Measurements from ENCODE around the gene KLF1. TPM values are rescaled to one million over a fixed set of nuclear protein-coding genes. Genes with fewer than 3 reads are reported as not detected.

The KLF1 gene
- polyA plus RNA-seq, 1 donor from 2014 or later, result not detected

- Histone ChIP-seq H3K4me2 (ENCODE audit: low read length) (no peak overlapping the region), H3K9me3 (ENCODE audit: low read length) (no peaks in the 10 kb centered on the region), H3K27me3 (ENCODE audit: insufficient read depth, low read depth, low read length) (no peaks in the 10 kb centered on the region), H3F3A (ENCODE audit: insufficient read depth, low read length, poor library complexity, severe bottlenecking) (no peaks in the 10 kb centered on the region), H2AFZ (ENCODE audit: low read depth, low read length) (no peak overlapping the region), H3K36me3 (ENCODE audit: insufficient read depth, low read length) (no peaks in the 10 kb centered on the region), H3K79me2 (replicated peaks; ENCODE audit: insufficient read depth, low read length) (no peaks in the 10 kb centered on the region), H3K27ac (ENCODE audit: low read length) (no peak overlapping the region), H4K20me1 (ENCODE audit: insufficient read depth) (no peaks in the 10 kb centered on the region), H3K9ac (ENCODE audit: low read length) (no peak overlapping the region), H3K9me2 (ENCODE audit: insufficient read depth, low read length) (no peaks in the 10 kb centered on the region), H3K4me3 (ENCODE audit: low read length) (no peak overlapping the region)
- TF ChIP-seq, protein P1, sequence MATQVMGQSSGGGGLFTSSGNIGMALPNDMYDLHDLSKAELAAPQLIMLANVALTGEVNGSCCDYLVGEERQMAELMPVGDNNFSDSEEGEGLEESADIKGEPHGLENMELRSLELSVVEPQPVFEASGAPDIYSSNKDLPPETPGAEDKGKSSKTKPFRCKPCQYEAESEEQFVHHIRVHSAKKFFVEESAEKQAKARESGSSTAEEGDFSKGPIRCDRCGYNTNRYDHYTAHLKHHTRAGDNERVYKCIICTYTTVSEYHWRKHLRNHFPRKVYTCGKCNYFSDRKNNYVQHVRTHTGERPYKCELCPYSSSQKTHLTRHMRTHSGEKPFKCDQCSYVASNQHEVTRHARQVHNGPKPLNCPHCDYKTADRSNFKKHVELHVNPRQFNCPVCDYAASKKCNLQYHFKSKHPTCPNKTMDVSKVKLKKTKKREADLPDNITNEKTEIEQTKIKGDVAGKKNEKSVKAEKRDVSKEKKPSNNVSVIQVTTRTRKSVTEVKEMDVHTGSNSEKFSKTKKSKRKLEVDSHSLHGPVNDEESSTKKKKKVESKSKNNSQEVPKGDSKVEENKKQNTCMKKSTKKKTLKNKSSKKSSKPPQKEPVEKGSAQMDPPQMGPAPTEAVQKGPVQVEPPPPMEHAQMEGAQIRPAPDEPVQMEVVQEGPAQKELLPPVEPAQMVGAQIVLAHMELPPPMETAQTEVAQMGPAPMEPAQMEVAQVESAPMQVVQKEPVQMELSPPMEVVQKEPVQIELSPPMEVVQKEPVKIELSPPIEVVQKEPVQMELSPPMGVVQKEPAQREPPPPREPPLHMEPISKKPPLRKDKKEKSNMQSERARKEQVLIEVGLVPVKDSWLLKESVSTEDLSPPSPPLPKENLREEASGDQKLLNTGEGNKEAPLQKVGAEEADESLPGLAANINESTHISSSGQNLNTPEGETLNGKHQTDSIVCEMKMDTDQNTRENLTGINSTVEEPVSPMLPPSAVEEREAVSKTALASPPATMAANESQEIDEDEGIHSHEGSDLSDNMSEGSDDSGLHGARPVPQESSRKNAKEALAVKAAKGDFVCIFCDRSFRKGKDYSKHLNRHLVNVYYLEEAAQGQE (IDR thresholded peaks at IDR 0.05; ENCODE audit: borderline replicate concordance), result no peak
- no peak for TF ChIP-seq SMC3 (conservative IDR thresholded peaks at IDR 0.05; ENCODE audit: poor library complexity)
- no peak for TF ChIP-seq CTCF (IDR thresholded peaks at IDR 0.05; ENCODE audit: poor library complexity, severe bottlenecking)
- no peak for TF ChIP-seq TAF1 (IDR thresholded peaks at IDR 0.05; ENCODE audit: low read depth)
- TF ChIP-seq RAD21 (conservative IDR thresholded peaks at IDR 0.05), result no peak
These were observed 9.5 kb upstream of the KLF1 start for GRCh38 chr19:12896460-12896859.

DNA sequence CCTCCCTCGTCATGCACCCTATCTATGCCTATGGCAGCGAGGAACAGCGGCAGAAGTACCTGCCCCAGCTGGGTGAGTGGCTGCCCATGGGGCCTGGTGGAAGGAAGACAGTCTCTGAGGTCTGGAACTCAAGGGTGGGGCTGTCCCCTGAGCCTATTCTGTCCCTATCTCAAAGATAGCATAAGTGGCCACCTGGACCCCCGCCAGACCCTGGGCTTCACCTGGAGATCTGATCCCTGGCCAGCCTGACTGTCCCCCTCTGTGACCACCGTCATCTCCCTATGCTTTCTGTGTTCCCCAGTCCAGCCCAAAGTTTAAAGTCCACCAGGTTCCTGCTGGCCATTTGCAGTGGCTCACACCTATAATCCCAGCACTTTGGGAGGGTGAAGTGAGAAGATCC is 6.6 kb upstream of the KLF1 start:
- Histone ChIP-seq H4K20me1 (ENCODE audit: insufficient read depth) (no peaks in the 10 kb centered on the region), H3K27ac (ENCODE audit: low read length) (no peak overlapping the region), H2AFZ (ENCODE audit: low read depth, low read length) (no peak overlapping the region), H3K4me2 (ENCODE audit: low read length) (no peak overlapping the region), H3K4me3 (ENCODE audit: low read length) (no peak overlapping the region), H3F3A (ENCODE audit: insufficient read depth, low read length, poor library complexity, severe bottlenecking) (no peaks in the 10 kb centered on the region), H3K27me3 (ENCODE audit: insufficient read depth, low read depth, low read length) (no peaks in the 10 kb centered on the region), H3K79me2 (replicated peaks; ENCODE audit: insufficient read depth, low read length) (no peaks in the 10 kb centered on the region), H3K36me3 (ENCODE audit: insufficient read depth, low read length) (no peaks in the 10 kb centered on the region), H3K9me3 (ENCODE audit: low read length) (no peaks in the 10 kb centered on the region), H3K9ac (ENCODE audit: low read length) (no peak overlapping the region), H3K9me2 (ENCODE audit: insufficient read depth, low read length) (no peaks in the 10 kb centered on the region)
- no peak for TF ChIP-seq TAF1 (IDR thresholded peaks at IDR 0.05; ENCODE audit: low read depth)
- TF ChIP-seq, protein P1 (IDR thresholded peaks at IDR 0.05; ENCODE audit: borderline replicate concordance), result no peak
- TF ChIP-seq EZH2 (IDR thresholded peaks at IDR 0.05; ENCODE audit: borderline replicate concordance, insufficient read depth, low read length, poor library complexity, severe bottlenecking), result no peak
- no peak for TF ChIP-seq CTCF (IDR thresholded peaks at IDR 0.05; ENCODE audit: poor library complexity, severe bottlenecking)
- no peak for TF ChIP-seq MXI1 (conservative IDR thresholded peaks at IDR 0.05; ENCODE audit: poor library complexity, severe bottlenecking)
